DOHH2 (cell line): ENCODE results near the gene CXorf38.
"Not testable (repeated sequence)": the region's sequence is repeated elsewhere in the genome, so short reads cannot be mapped to it uniquely, and the experiment has no call there.

ENCODE experiments used
- CTCF ChIP-seq: fragments of 200-600 bp; sonication (generic); IDR thresholded peaks from one replicate; pipeline ENCODE4 v1.5.1; 2014; ENCODE audit warnings: antibody characterized with exemption, mild to moderate bottlenecking, low read depth, low read length; ENCODE audit not compliant: poor library complexity, severe bottlenecking
- EZH2phosphoT487 ChIP-seq: fragments of 200-600 bp; sonication (generic); IDR thresholded peaks from 2 replicates; pipeline ENCODE4 v1.6.1; 2017; ENCODE audit warnings: borderline replicate concordance, mild to moderate bottlenecking, antibody characterized with exemption, low read length, moderate library complexity, mixed read lengths

DNA sequence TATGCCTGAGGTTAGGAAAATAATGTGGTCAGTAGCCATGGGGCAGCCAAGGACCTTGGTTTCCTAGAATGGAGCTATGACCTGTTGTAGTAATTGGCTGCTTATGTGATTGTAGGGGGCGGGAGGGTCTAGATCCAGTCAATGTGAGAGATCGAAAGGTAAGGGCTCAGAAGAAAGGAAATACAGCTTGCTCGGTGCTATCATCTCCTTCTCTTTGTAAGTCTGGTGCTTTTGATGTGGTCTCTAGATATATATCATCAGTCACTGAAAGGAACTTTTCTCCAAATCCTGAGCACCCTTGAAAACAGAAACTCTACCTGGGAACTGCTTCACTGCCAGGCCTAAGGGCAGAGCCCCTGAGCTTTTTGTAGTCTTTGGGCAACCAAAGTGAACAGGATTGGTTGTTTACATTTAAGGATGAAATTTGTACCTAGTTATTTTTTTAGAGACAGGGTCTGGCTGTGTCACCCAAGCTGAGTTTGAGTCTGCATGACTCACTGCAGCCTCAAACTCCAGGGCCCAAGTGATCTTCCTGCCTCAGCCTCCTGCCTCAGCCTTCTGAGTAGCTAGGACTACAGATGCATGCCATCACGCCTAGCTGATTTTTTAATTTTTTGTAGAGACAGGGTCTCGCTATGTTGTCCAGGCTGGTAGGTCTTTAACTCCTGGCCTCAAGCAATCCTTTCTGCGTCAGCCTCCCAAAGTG lies 57.6 kb downstream of the CXorf38 start:
- TF ChIP-seq CTCF, EZH2phosphoT487: not testable (repeated sequence)
